ENCODE data around the gene KCNQ5. TPM values are rescaled to one million over a fixed set of nuclear protein-coding genes. Genes with fewer than 3 reads are reported as not detected.

KCNQ5 gene
- total RNA-seq, 1 donor from 2014 or later = 1.2 TPM

DNA sequence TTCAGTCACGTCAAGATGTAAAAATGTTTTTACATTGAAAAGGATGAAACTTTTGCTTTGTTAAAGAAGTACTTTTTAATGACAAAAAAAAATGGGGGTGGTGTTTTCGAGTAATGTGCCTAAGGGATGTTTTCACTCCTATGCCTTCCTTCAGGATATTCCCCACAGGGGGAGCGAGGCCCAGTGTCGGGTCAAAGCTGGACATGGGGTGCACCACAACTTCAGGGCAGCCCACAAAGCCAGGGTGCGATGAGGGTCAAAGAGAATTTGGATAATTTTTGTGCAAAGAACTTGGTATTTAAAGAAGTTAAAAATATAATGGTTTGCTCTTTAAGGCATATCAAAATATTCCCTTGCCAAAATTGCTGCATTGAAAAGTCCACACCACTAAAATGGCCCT is 247.8 kb downstream of the KCNQ5 start:
- DNase-seq (ENCODE audit: low read depth, low spot score) = no peak
- no peaks in the 10 kb centered on the region for H3K36me3 Mint-ChIP-seq (ENCODE audit: low read depth)
- TF ChIP-seq, protein P1, sequence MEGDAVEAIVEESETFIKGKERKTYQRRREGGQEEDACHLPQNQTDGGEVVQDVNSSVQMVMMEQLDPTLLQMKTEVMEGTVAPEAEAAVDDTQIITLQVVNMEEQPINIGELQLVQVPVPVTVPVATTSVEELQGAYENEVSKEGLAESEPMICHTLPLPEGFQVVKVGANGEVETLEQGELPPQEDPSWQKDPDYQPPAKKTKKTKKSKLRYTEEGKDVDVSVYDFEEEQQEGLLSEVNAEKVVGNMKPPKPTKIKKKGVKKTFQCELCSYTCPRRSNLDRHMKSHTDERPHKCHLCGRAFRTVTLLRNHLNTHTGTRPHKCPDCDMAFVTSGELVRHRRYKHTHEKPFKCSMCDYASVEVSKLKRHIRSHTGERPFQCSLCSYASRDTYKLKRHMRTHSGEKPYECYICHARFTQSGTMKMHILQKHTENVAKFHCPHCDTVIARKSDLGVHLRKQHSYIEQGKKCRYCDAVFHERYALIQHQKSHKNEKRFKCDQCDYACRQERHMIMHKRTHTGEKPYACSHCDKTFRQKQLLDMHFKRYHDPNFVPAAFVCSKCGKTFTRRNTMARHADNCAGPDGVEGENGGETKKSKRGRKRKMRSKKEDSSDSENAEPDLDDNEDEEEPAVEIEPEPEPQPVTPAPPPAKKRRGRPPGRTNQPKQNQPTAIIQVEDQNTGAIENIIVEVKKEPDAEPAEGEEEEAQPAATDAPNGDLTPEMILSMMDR (conservative IDR thresholded peaks at IDR 0.05) = no peak
- H3K27ac Mint-ChIP-seq (ENCODE audit: unreplicated experiment) = no peak overlapping the region
- no peak overlapping the region for H3K4me3 Mint-ChIP-seq
- no peaks in the 10 kb centered on the region for H3K4me1 Mint-ChIP-seq
- no peaks in the 10 kb centered on the region for H3K27me3 Mint-ChIP-seq (ENCODE audit: low read depth)
- no peaks in the 10 kb centered on the region for H3K9me3 Mint-ChIP-seq

DNA sequence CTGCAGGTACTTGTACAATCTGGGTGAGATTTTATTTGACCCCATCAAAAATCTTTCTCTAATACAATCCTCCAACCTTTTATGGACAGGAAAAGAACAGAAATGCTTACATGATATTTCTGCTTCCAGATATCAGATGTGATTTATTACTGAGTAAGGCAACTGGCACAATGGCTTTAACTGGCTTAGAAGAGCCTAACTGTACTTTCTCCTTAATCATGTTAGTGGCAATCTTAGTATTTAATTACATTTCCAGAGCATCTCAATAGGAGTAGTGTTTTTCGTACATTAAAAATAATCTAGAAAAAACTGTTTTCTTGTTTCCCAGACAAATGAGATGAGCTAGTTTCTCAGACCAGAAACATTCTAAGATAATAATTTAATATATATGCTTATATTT is 251.6 kb downstream of the KCNQ5 start:
- Mint-ChIP-seq H3K4me3 (no peak overlapping the region), H3K27me3 (ENCODE audit: low read depth) (no peaks in the 10 kb centered on the region), H3K4me1 (no peaks in the 10 kb centered on the region), H3K36me3 (ENCODE audit: low read depth) (no peaks in the 10 kb centered on the region), H3K27ac (ENCODE audit: unreplicated experiment) (no peak overlapping the region), H3K9me3 (no peaks in the 10 kb centered on the region)
- TF ChIP-seq, protein P1 (conservative IDR thresholded peaks at IDR 0.05) = no peak
- DNase-seq (ENCODE audit: low read depth, low spot score) = no peak

DNA sequence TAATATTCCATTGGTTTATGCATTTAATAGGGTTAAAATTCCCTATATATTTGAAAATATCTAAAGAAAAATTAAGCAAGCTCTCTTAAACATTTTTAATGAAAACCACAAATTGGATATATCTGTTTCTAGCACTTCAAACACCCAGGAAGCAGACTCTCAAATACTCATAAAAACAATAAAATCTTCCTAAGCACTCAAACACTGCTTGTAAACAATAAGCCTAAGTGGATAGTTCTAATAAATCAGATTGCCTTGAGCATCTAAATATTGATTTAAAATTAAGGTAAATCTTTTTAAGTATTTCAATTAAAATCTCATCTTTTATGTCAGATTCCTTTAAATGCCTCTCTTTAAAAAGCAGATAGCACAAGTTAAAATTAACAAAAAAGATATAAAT is 254.4 kb downstream of the KCNQ5 start:
- TF ChIP-seq, protein P1 (conservative IDR thresholded peaks at IDR 0.05) = no peak
- Mint-ChIP-seq H3K27me3 (ENCODE audit: low read depth) (no peaks in the 10 kb centered on the region), H3K27ac (ENCODE audit: unreplicated experiment) (no peak overlapping the region), H3K9me3 (no peaks in the 10 kb centered on the region), H3K36me3 (ENCODE audit: low read depth) (no peaks in the 10 kb centered on the region), H3K4me3 (no peak overlapping the region), H3K4me1 (no peaks in the 10 kb centered on the region)
- DNase-seq (ENCODE audit: low read depth, low spot score) = no peak

DNA sequence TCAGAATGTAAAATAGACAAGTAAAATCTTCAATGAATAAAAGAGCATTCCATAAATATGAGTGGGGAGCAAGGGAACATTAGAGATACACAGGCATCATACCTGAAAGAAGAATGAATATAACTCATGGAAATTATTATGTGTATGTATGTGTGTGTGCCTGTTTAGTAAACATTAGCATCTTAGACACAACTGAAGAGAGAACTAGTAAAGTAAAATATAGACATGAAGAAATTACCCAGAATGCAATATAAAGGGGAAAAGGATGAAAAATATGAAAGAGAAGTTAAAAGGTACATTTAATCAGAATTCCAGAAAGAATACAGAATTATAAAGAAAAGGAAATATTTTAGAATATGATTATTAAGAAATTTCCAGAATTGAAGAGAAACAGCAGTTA is 264.3 kb downstream of the KCNQ5 start:
- TF ChIP-seq, protein P1 (conservative IDR thresholded peaks at IDR 0.05) = no peak
- H3K27ac Mint-ChIP-seq (ENCODE audit: unreplicated experiment) = no peak overlapping the region
- H3K36me3 Mint-ChIP-seq (ENCODE audit: low read depth) = no peaks in the 10 kb centered on the region
- H3K27me3 Mint-ChIP-seq (ENCODE audit: low read depth) = peaks cover 3% of the 10 kb centered on the region
- no peak overlapping the region for H3K4me3 Mint-ChIP-seq
- H3K9me3 Mint-ChIP-seq = peaks cover 8% of the 10 kb centered on the region
- DNase-seq (ENCODE audit: low read depth, low spot score) = no peak
- H3K4me1 Mint-ChIP-seq = no peaks in the 10 kb centered on the region

DNA sequence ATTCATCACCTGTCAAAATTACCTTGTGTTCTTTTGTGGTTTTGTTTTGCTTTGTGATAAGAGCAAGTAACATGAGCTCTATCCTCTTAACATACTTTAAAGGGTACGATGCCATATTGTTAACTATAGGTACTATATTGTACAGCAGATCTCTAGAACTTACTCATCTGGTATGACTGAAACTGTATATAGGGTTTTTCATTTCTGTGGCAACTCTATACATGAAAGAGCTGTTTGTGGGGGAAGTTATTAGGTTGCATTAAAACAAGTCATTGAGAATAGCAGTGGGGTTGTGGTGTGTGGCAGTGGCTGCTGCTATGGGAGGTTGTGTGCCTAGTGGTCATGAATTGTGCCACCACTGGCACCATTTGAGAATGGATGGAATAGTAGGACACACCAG is 268.4 kb downstream of the KCNQ5 start:
- no peak overlapping the region for H3K4me3 Mint-ChIP-seq
- no peaks in the 10 kb centered on the region for H3K4me1 Mint-ChIP-seq
- TF ChIP-seq, protein P1 (conservative IDR thresholded peaks at IDR 0.05) = no peak
- H3K27ac Mint-ChIP-seq (ENCODE audit: unreplicated experiment) = no peak overlapping the region
- peaks cover 8% of the 10 kb centered on the region for H3K9me3 Mint-ChIP-seq
- peaks cover 3% of the 10 kb centered on the region for H3K27me3 Mint-ChIP-seq (ENCODE audit: low read depth)
- no peak for DNase-seq (ENCODE audit: low read depth, low spot score)
- no peaks in the 10 kb centered on the region for H3K36me3 Mint-ChIP-seq (ENCODE audit: low read depth)

DNA sequence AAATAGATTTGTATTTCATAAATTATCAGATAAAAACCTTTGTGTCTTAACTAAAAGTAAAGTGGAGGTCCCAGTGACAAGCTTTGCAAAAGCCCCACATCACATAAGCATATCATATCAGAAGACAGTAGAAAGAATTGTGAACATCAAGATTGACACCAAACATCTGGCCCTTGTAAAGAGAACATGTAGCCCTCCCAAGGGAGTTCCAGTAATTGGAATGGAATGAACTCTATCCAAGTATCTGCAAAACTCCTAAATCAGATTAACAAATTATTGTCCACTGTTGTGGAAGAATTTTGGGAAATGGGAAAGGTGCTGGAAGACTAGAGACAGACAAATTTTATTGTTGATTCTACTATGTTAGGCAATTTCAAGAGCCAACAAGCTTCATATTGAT is 268.8 kb downstream of the KCNQ5 start:
- Mint-ChIP-seq H3K4me3 (no peak overlapping the region), H3K4me1 (no peaks in the 10 kb centered on the region), H3K36me3 (ENCODE audit: low read depth) (no peaks in the 10 kb centered on the region), H3K9me3 (peaks cover 6% of the 10 kb centered on the region), H3K27me3 (ENCODE audit: low read depth) (peaks cover 3% of the 10 kb centered on the region), H3K27ac (ENCODE audit: unreplicated experiment) (no peak overlapping the region)
- TF ChIP-seq, protein P1 (conservative IDR thresholded peaks at IDR 0.05) = no peak
- no peak for DNase-seq (ENCODE audit: low read depth, low spot score)
